Measurements from ENCODE around the gene DAO.

The DAO gene

GRCh38 chr12:108835860-108836634 lies 43.8 kb upstream of the DAO start:
- H3K36me3 ChIP-seq (ENCODE audit: control insufficient read depth in 4 of 4, insufficient read depth in 4 of 4, low read length in 3 of 4), result peaks cover 8 to 39% (median 22%) of the 10 kb centered on the region in 4 experiments
- ChIA-PET CTCF (interaction anchor here (1.4 to 5.1 kb wide), 3 partner anchors 10 to 115 kb away, joined by 4 to 25 read pairs (median 13); no protein-coding TSS in a partner anchor), POLR2A (no interaction called here)
- H3K4me1 ChIP-seq (ENCODE audit: control extremely low read depth in 1 of 4, control insufficient read depth in 4 of 4, insufficient read depth in 4 of 4, low read length in 3 of 4), result peaks cover 10 to 54% (median 44%) of the 10 kb centered on the region in 4 experiments
- H3K27me3 ChIP-seq (replicated peaks in 2 of 5; ENCODE audit: control insufficient read depth in 4 of 5, insufficient read depth in 5 of 5, low read length in 4 of 5), result no peaks in the 10 kb centered on the region
- 100% methylated on average over 1 of the region's 7 CpGs for WGBS (ENCODE audit: insufficient coverage)
- no peaks in the 10 kb centered on the region for H3K9me3 ChIP-seq (ENCODE audit: control extremely low read depth in 1 of 5, control insufficient read depth in 4 of 5, insufficient read depth in 2 of 5, low read depth in 1 of 5, low read length in 4 of 5)
- no peak overlapping the region for H3K4me3 ChIP-seq (ENCODE audit: control insufficient read depth in 1 of 7, extremely low read depth in 1 of 7, insufficient read depth in 4 of 7, low read depth in 2 of 7, low read length in 6 of 7)
- peak overlapping the region in 1 of 2 experiments; percentile 28 for H3K27ac ChIP-seq (ENCODE audit: insufficient read depth in 1 of 2, low read depth in 1 of 2, low read length in 2 of 2, poor library complexity in 1 of 2, severe bottlenecking in 2 of 2)
- no peak for DNase-seq

- H3K36me3 ChIP-seq (ENCODE audit: control insufficient read depth in 4 of 4, insufficient read depth in 4 of 4, low read length in 3 of 4), result peaks cover 8 to 35% (median 18%) of the 10 kb centered on the region in 4 experiments
- POLR2A ChIA-PET, result interaction anchor here (2.7 kb wide), 1 partner anchor 11 kb away, joined by 18 read pairs; no protein-coding TSS in a partner anchor
These were observed 42.7 kb upstream of the DAO start for GRCh38 chr12:108837239-108837638.

GRCh38 chr12:108837680-108838079 lies 42.2 kb upstream of the DAO start:
- POLR2A ChIA-PET, result interaction anchor here (0.6 to 3.3 kb wide), 5 partner anchors 10 to 24 kb away, joined by 3 to 25 read pairs (median 9); partner anchors contain the start of gene SSH1

More at GRCh38 chr12:108837239-108837638, 42.7 kb upstream of the DAO start:
- no peak for DNase-seq
- peak overlapping the region in 1 of 2 experiments; percentile 92 for H3K27ac ChIP-seq (ENCODE audit: insufficient read depth in 1 of 2, low read depth in 1 of 2, low read length in 2 of 2, poor library complexity in 1 of 2, severe bottlenecking in 2 of 2)
- CTCF ChIA-PET, result interaction anchor here (0.9 to 5.1 kb wide), 6 partner anchors 11 to 114 kb away, joined by 3 to 54 read pairs (median 11); no protein-coding TSS in a partner anchor
- H3K4me1 ChIP-seq (ENCODE audit: control extremely low read depth in 1 of 4, control insufficient read depth in 4 of 4, insufficient read depth in 4 of 4, low read length in 3 of 4), result peaks cover 10 to 59% (median 44%) of the 10 kb centered on the region in 4 experiments
- no peaks in the 10 kb centered on the region for H3K9me3 ChIP-seq (ENCODE audit: control extremely low read depth in 1 of 5, control insufficient read depth in 4 of 5, insufficient read depth in 2 of 5, low read depth in 1 of 5, low read length in 4 of 5)
- WGBS (ENCODE audit: insufficient coverage), result 96% methylated on average over 4 of the region's 8 CpGs
- H3K4me3 ChIP-seq (ENCODE audit: control insufficient read depth in 1 of 7, extremely low read depth in 1 of 7, insufficient read depth in 4 of 7, low read depth in 2 of 7, low read length in 6 of 7), result no peak overlapping the region
- H3K27me3 ChIP-seq (replicated peaks in 2 of 5; ENCODE audit: control insufficient read depth in 4 of 5, insufficient read depth in 5 of 5, low read length in 4 of 5), result no peaks in the 10 kb centered on the region

GRCh38 chr12:108838194-108839017 lies 41.5 kb upstream of the DAO start:
- peak overlapping the region; percentile 80 to 92 for H3K27ac ChIP-seq (ENCODE audit: insufficient read depth in 1 of 2, low read depth in 1 of 2, low read length in 2 of 2, poor library complexity in 1 of 2, severe bottlenecking in 2 of 2)
- peak; percentile 94 to 98 (median 98) for DNase-seq
- H3K27me3 ChIP-seq (replicated peaks in 2 of 5; ENCODE audit: control insufficient read depth in 4 of 5, insufficient read depth in 5 of 5, low read length in 4 of 5), result no peaks in the 10 kb centered on the region
- no peaks in the 10 kb centered on the region for H3K9me3 ChIP-seq (ENCODE audit: control extremely low read depth in 1 of 5, control insufficient read depth in 4 of 5, insufficient read depth in 2 of 5, low read depth in 1 of 5, low read length in 4 of 5)
- 4% methylated on average over 10 of the region's 14 CpGs for WGBS (ENCODE audit: insufficient coverage)
- POLR2A ChIA-PET, result interaction anchor here (0.5 to 3.3 kb wide), 7 partner anchors 10 to 276 kb away, joined by 3 to 25 read pairs (median 5); partner anchors contain the start of genes ISCU and SSH1
- CTCF ChIA-PET, result interaction anchor here (0.7 to 5.1 kb wide), 10 partner anchors 10 to 255 kb away, joined by 3 to 54 read pairs (median 4); partner anchors contain the start of genes ALKBH2 and SSH1
- H3K36me3 ChIP-seq (ENCODE audit: control insufficient read depth in 4 of 4, insufficient read depth in 4 of 4, low read length in 3 of 4), result peaks cover 7 to 38% (median 14%) of the 10 kb centered on the region in 4 experiments
- H3K4me3 ChIP-seq (ENCODE audit: control insufficient read depth in 1 of 7, extremely low read depth in 1 of 7, insufficient read depth in 4 of 7, low read depth in 2 of 7, low read length in 6 of 7), result peak overlapping the region in 2 of 7 experiments; percentile 23 to 49
- peaks cover 10 to 65% (median 48%) of the 10 kb centered on the region in 4 experiments for H3K4me1 ChIP-seq (ENCODE audit: control extremely low read depth in 1 of 4, control insufficient read depth in 4 of 4, insufficient read depth in 4 of 4, low read length in 3 of 4)

More at GRCh38 chr12:108837680-108838079, 42.2 kb upstream of the DAO start:
- H3K27me3 ChIP-seq (replicated peaks in 2 of 5; ENCODE audit: control insufficient read depth in 4 of 5, insufficient read depth in 5 of 5, low read length in 4 of 5), result no peaks in the 10 kb centered on the region
- 89% methylated on average over 5 of the region's 7 CpGs for WGBS (ENCODE audit: insufficient coverage)
- H3K9me3 ChIP-seq (ENCODE audit: control extremely low read depth in 1 of 5, control insufficient read depth in 4 of 5, insufficient read depth in 2 of 5, low read depth in 1 of 5, low read length in 4 of 5), result no peaks in the 10 kb centered on the region
- CTCF ChIA-PET, result interaction anchor here (0.8 to 5.1 kb wide), 9 partner anchors 12 to 255 kb away, joined by 3 to 54 read pairs (median 6); partner anchors contain the start of gene ALKBH2
- H3K27ac ChIP-seq (ENCODE audit: insufficient read depth in 1 of 2, low read depth in 1 of 2, low read length in 2 of 2, poor library complexity in 1 of 2, severe bottlenecking in 2 of 2), result peak overlapping the region; percentile 80 to 92
- no peak overlapping the region for H3K4me3 ChIP-seq (ENCODE audit: control insufficient read depth in 1 of 7, extremely low read depth in 1 of 7, insufficient read depth in 4 of 7, low read depth in 2 of 7, low read length in 6 of 7)
- H3K4me1 ChIP-seq (ENCODE audit: control extremely low read depth in 1 of 4, control insufficient read depth in 4 of 4, insufficient read depth in 4 of 4, low read length in 3 of 4), result peaks cover 10 to 59% (median 44%) of the 10 kb centered on the region in 4 experiments
- DNase-seq, result no peak
- peaks cover 8 to 38% (median 15%) of the 10 kb centered on the region in 4 experiments for H3K36me3 ChIP-seq (ENCODE audit: control insufficient read depth in 4 of 4, insufficient read depth in 4 of 4, low read length in 3 of 4)

GRCh38 chr12:108839018-108839889 lies 40.6 kb upstream of the DAO start:
- WGBS (ENCODE audit: insufficient coverage), result 21% methylated on average over 5 of the region's 6 CpGs
- Histone ChIP-seq H3K4me1 (ENCODE audit: control extremely low read depth in 1 of 4, control insufficient read depth in 4 of 4, insufficient read depth in 4 of 4, low read length in 3 of 4) (peaks cover 10 to 65% (median 48%) of the 10 kb centered on the region in 4 experiments), H3K27me3 (replicated peaks in 2 of 5; ENCODE audit: control insufficient read depth in 4 of 5, insufficient read depth in 5 of 5, low read length in 4 of 5) (no peaks in the 10 kb centered on the region), H3K9me3 (ENCODE audit: control extremely low read depth in 1 of 5, control insufficient read depth in 4 of 5, insufficient read depth in 2 of 5, low read depth in 1 of 5, low read length in 4 of 5) (no peaks in the 10 kb centered on the region), H3K27ac (ENCODE audit: insufficient read depth in 1 of 2, low read depth in 1 of 2, low read length in 2 of 2, poor library complexity in 1 of 2, severe bottlenecking in 2 of 2) (peak overlapping the region; percentile 80 to 92), H3K4me3 (ENCODE audit: control insufficient read depth in 1 of 7, extremely low read depth in 1 of 7, insufficient read depth in 4 of 7, low read depth in 2 of 7, low read length in 6 of 7) (peak overlapping the region in 2 of 7 experiments; percentile 1 to 7), H3K36me3 (ENCODE audit: control insufficient read depth in 4 of 4, insufficient read depth in 4 of 4, low read length in 3 of 4) (peaks cover 7 to 35% (median 10%) of the 10 kb centered on the region in 4 experiments)
- ChIA-PET CTCF (interaction anchor here (1.0 to 5.1 kb wide), 6 partner anchors 11 to 254 kb away, joined by 3 to 54 read pairs (median 10); partner anchors contain the start of gene ALKBH2), POLR2A (interaction anchor here (0.5 to 3.3 kb wide), 5 partner anchors 11 to 277 kb away, joined by 3 to 25 read pairs (median 9); partner anchors contain the start of genes ISCU and SSH1)
- no peak for DNase-seq

GRCh38 chr12:108839890-108840230 lies 40.0 kb upstream of the DAO start:
- CTCF ChIA-PET, result interaction anchor here (1.8 to 5.1 kb wide), 3 partner anchors 11 to 19 kb away, joined by 6 to 54 read pairs (median 25); no protein-coding TSS in a partner anchor
- no peak for DNase-seq
- H3K27me3 ChIP-seq (replicated peaks in 2 of 5; ENCODE audit: control insufficient read depth in 4 of 5, insufficient read depth in 5 of 5, low read length in 4 of 5), result no peaks in the 10 kb centered on the region
- peaks cover 4 to 33% (median 6%) of the 10 kb centered on the region in 4 experiments for H3K36me3 ChIP-seq (ENCODE audit: control insufficient read depth in 4 of 4, insufficient read depth in 4 of 4, low read length in 3 of 4)
- POLR2A ChIA-PET, result interaction anchor here (2.7 to 3.3 kb wide), 3 partner anchors 11 to 17 kb away, joined by 9 to 25 read pairs (median 18); partner anchors contain the start of gene SSH1
- WGBS (ENCODE audit: insufficient coverage), result 79% methylated on average over 10 of the region's 10 CpGs
- peak overlapping the region; percentile 80 to 92 for H3K27ac ChIP-seq (ENCODE audit: insufficient read depth in 1 of 2, low read depth in 1 of 2, low read length in 2 of 2, poor library complexity in 1 of 2, severe bottlenecking in 2 of 2)
- H3K4me3 ChIP-seq (ENCODE audit: control insufficient read depth in 1 of 7, extremely low read depth in 1 of 7, insufficient read depth in 4 of 7, low read depth in 2 of 7, low read length in 6 of 7), result no peak overlapping the region
- peaks cover 10 to 68% (median 48%) of the 10 kb centered on the region in 4 experiments for H3K4me1 ChIP-seq (ENCODE audit: control extremely low read depth in 1 of 4, control insufficient read depth in 4 of 4, insufficient read depth in 4 of 4, low read length in 3 of 4)
- no peaks in the 10 kb centered on the region for H3K9me3 ChIP-seq (ENCODE audit: control extremely low read depth in 1 of 5, control insufficient read depth in 4 of 5, insufficient read depth in 2 of 5, low read depth in 1 of 5, low read length in 4 of 5)

All from common myeloid progenitor, CD34-positive (primary cell).